HG03045 (cell line): ENCODE data around the gene IGSF21.

Experiments
- ATAC-seq: cut with Tn5 transposase; IDR thresholded peaks from one replicate; pipeline ENCODE4 v1.9.1; 2021; ENCODE audit warnings: mild to moderate bottlenecking, moderate library complexity; ENCODE audit not compliant: unreplicated experiment

IGSF21 gene

GRCh38 chr1:18204575-18204974, 97.0 kb downstream of the IGSF21 start:
- no peak for ATAC-seq

- no peak for ATAC-seq
These were observed 97.7 kb downstream of the IGSF21 start for GRCh38 chr1:18205319-18205718.

- no peak for ATAC-seq
These were observed 104.2 kb downstream of the IGSF21 start for GRCh38 chr1:18211764-18212163.

- no peak for ATAC-seq
These were observed 109.9 kb downstream of the IGSF21 start for GRCh38 chr1:18217398-18218043.

- no peak for ATAC-seq
These were observed 122.0 kb downstream of the IGSF21 start for GRCh38 chr1:18229625-18230024.

- no peak for ATAC-seq
These were observed 122.7 kb downstream of the IGSF21 start for GRCh38 chr1:18230321-18230720.

- ATAC-seq: no peak
These were observed 123.2 kb downstream of the IGSF21 start for GRCh38 chr1:18230840-18231239.

GRCh38 chr1:18232052-18232451, 124.5 kb downstream of the IGSF21 start:
- no peak for ATAC-seq

GRCh38 chr1:18233176-18233864, 125.7 kb downstream of the IGSF21 start:
- ATAC-seq: no peak

- ATAC-seq: no peak
These were observed 127.2 kb downstream of the IGSF21 start for GRCh38 chr1:18234790-18235242.

- no peak for ATAC-seq
These were observed 129.8 kb downstream of the IGSF21 start for GRCh38 chr1:18237371-18237770.

- ATAC-seq: no peak
These were observed 130.6 kb downstream of the IGSF21 start for GRCh38 chr1:18238190-18238589.

GRCh38 chr1:18239671-18240070, 132.1 kb downstream of the IGSF21 start:
- ATAC-seq: no peak

GRCh38 chr1:18240906-18241305, 133.3 kb downstream of the IGSF21 start:
- ATAC-seq: no peak

GRCh38 chr1:18241891-18242290, 134.3 kb downstream of the IGSF21 start:
- ATAC-seq: no peak

GRCh38 chr1:18243503-18244175, 136.0 kb downstream of the IGSF21 start:
- ATAC-seq: no peak

- no peak for ATAC-seq
These were observed 137.2 kb downstream of the IGSF21 start for GRCh38 chr1:18244762-18245161.

- ATAC-seq: no peak
These were observed 138.0 kb downstream of the IGSF21 start for GRCh38 chr1:18245647-18246046.

- ATAC-seq: no peak
These were observed 138.9 kb downstream of the IGSF21 start for GRCh38 chr1:18246543-18246942.

GRCh38 chr1:18247151-18247550, 139.6 kb downstream of the IGSF21 start:
- no peak for ATAC-seq

GRCh38 chr1:18249631-18250030, 142.0 kb downstream of the IGSF21 start:
- no peak for ATAC-seq

- no peak for ATAC-seq
These were observed 145.5 kb downstream of the IGSF21 start for GRCh38 chr1:18253093-18253492.
